Colonic mucosa (tissue), 4 donors: Measurements from ENCODE around the gene COG1. TPM values are rescaled to one million over a fixed set of nuclear protein-coding genes. Genes with fewer than 3 reads are reported as not detected.
A peak's percentile ranks its signal among the peaks of the same experiment; 100 is the strongest.

Experiments used
- DNase-seq: peaks from one replicate; pipeline ENCODE4 v3.0.0-alpha.2; 2020
- H3K27ac ChIP-seq: fragments of 200-600 bp; one replicate; pipeline ENCODE4 v1.8.0; 2021
- H3K27me3 ChIP-seq: fragments of 200-600 bp; one replicate; pipeline ENCODE4 v1.8.0; 2021
- H3K36me3 ChIP-seq: fragments of 200-600 bp; one replicate; pipeline ENCODE4 v1.8.0; 2021
- H3K4me1 ChIP-seq: fragments of 200-600 bp; one replicate; pipeline ENCODE4 v1.8.0; 2021; ENCODE audit warnings: mild to moderate bottlenecking
- H3K4me3 ChIP-seq: fragments of 200-600 bp; one replicate; pipeline ENCODE4 v1.8.0; 2021
- H3K9ac ChIP-seq, 2 donors: one replicate each; pipeline ENCODE4 v1.7.0; 2013; ENCODE audit warnings: control low read depth in 2 of 2, low read depth in 2 of 2, low read length in 2 of 2
- H3K9me3 ChIP-seq: fragments of 200-600 bp; one replicate; pipeline ENCODE4 v1.8.0; 2021
- CTCF ChIP-seq: fragments of 200-600 bp; IDR thresholded peaks from one replicate; pipeline ENCODE4 v1.8.0; 2022; ENCODE audit warnings: antibody characterized with exemption, mild to moderate bottlenecking
- intact Hi-C: fragments of 100-400 bp; cut with DNase I; formaldehyde crosslinking; loops from one replicate; pipeline ENCODE4 v1.14.1; 2022
- total RNA-seq, 2 donors: library from RNA; stranded (reverse); fragmentation: NEBNext Ultra II Directional in 1 of 2; extraction: Animal tissue kit (Norgen Biotek cat#: 25700) in 1 of 2; gene quantifications; one replicate each; pipeline ENCODE4 v1.2.1, GENCODE V29; 2021
- donor health status: healthy.
- donor health status: DM: no; HTN: no; CAD: no.
- donor health status: DM: no; HTN: no; CAD: no.

COG1 gene
- total RNA-seq, 2 donors from 2014 or later, result 41.0 to 41.2 TPM

DNA sequence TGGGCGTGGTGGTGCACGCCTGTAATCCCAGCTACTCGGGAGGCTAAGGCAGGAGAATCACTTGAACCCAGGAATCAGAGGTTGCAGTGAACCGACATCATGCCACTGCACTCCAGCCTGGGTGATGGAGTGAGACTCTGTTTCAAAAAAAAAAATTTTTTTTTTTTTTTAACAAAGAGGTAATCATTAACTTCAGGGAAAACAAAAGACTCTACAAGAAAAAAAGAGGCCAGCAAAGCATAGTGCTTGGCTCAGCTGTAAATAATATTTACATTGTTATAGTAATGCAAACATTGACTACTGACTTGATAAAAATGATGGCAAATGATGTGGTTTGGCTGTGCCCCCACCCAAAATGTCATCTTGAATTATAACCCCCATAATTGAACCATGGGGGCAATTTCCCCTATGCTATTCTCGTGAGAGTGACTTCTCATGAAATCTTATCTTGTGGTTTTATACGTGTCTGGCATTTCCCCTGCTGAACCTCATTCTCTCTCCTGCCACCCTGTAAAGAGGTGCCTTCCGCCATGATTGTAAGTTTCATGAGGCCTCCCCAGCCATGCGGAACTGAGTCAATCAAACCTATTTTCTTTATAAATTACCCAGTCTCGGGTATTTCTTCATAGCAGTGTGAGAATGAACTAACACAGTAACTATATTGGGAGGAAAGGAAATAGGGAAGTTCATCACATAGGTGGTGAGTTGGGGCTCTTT, 40.8 kb upstream of the COG1 start:
- no peaks in the 10 kb centered on the region for H3K9me3 ChIP-seq
- no peak overlapping the region for H3K4me3 ChIP-seq
- no peak for TF ChIP-seq CTCF
- H3K4me1 ChIP-seq, result no peaks in the 10 kb centered on the region
- H3K27ac ChIP-seq, result no peak overlapping the region
- no peak overlapping the region for H3K9ac ChIP-seq
- H3K27me3 ChIP-seq, result no peaks in the 10 kb centered on the region
- intact Hi-C loops, result no loop called here
- DNase-seq, result no peak
- no peaks in the 10 kb centered on the region for H3K36me3 ChIP-seq

GRCh38 chr17:73155410-73156165, 37.3 kb upstream of the COG1 start:
- no peak overlapping the region for H3K27ac ChIP-seq
- intact Hi-C loops, result loop anchor here (5.0 kb wide), 2 partner anchors 168 to 428 kb away; no protein-coding TSS in a partner anchor
- no peak for DNase-seq
- H3K27me3 ChIP-seq, result no peaks in the 10 kb centered on the region
- H3K9ac ChIP-seq, result no peak overlapping the region
- H3K36me3 ChIP-seq, result no peaks in the 10 kb centered on the region
- no peak for TF ChIP-seq CTCF
- H3K9me3 ChIP-seq, result no peaks in the 10 kb centered on the region
- no peak overlapping the region for H3K4me3 ChIP-seq
- H3K4me1 ChIP-seq, result no peaks in the 10 kb centered on the region

DNA sequence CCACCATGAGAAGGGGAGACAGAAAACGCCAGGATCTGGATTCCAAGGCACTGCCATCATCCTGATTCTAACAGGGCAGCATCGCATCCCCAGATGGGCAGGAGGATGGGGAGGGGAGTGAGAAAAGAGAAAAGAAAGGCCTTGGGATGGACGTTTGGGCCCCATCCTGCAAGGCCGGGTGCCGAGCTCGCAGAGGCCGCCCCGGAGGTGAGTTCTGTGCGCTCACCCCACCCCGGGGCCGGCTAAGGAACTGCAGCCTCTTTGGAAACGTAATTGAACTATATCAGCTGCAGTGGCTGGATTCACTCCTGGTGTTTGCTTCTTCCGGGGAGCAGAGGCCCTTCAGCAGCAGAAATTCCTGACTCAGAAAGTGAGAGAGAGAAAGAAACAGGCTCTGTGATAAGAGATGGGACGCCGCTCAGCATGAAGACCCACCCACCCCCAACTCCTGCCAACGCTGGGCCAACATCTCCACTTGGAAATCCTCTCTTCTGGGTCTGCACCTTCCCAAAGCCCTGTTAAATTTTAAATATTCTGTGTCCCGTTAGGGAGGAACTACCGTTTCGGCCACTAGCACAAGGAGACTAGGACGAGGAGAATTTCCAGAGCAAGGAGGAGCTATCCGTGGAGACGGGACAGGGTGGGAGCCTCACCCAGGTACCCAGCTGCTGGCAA, 36.6 kb upstream of the COG1 start:
- peak; percentile 68 for TF ChIP-seq CTCF
- intact Hi-C loops, result loop anchor here (5.0 kb wide), 2 partner anchors 169 to 429 kb away; no protein-coding TSS in a partner anchor
- no peak overlapping the region for H3K27ac ChIP-seq
- H3K27me3 ChIP-seq, result no peaks in the 10 kb centered on the region
- peak; percentile 70 for DNase-seq
- no peaks in the 10 kb centered on the region for H3K4me1 ChIP-seq
- no peaks in the 10 kb centered on the region for H3K9me3 ChIP-seq
- H3K36me3 ChIP-seq, result no peaks in the 10 kb centered on the region
- H3K4me3 ChIP-seq, result no peak overlapping the region
- H3K9ac ChIP-seq, result no peak overlapping the region

DNA sequence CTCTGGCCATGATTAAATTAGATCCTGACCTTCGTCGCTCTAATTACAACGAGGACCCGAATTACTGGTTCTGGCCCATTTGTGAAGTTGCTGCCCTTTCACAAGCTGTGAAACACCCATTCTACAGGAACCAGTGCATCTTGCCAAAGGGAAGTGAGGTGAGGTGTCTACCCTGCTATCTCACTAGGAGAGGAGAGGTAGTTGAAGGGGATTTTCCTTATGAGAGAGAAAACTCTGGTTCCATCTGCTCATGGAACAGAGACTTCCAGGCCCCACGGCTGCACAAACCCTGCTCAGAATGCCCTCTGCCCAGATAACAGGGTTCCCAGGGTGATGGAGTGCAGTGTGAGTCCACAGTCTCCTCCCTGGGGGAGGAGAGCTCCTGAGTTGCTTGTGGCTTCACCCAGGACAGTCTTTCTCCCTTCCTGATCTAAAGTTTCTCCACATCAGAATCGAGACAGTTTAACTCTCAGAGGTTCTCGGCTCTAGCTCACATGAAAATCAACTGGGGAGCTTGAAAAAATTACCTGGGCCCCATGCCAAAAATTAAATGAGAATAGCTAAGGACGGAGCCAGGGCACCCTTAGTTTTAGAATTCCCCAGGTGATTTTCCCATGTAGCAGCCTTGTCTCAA, 35.9 kb upstream of the COG1 start:
- H3K36me3 ChIP-seq, result no peaks in the 10 kb centered on the region
- no peaks in the 10 kb centered on the region for H3K9me3 ChIP-seq
- intact Hi-C loops, result loop anchor here (5.0 kb wide), 2 partner anchors 170 to 430 kb away; no protein-coding TSS in a partner anchor
- DNase-seq, result no peak
- no peak overlapping the region for H3K27ac ChIP-seq
- H3K9ac ChIP-seq, result no peak overlapping the region
- no peaks in the 10 kb centered on the region for H3K4me1 ChIP-seq
- no peaks in the 10 kb centered on the region for H3K27me3 ChIP-seq
- no peak overlapping the region for H3K4me3 ChIP-seq
- no peak for TF ChIP-seq CTCF

GRCh38 chr17:73157521-73157890, 35.3 kb upstream of the COG1 start:
- H3K9me3 ChIP-seq, result no peaks in the 10 kb centered on the region
- no peaks in the 10 kb centered on the region for H3K36me3 ChIP-seq
- intact Hi-C loops, result loop anchor here (5.0 kb wide), 2 partner anchors 170 to 430 kb away; no protein-coding TSS in a partner anchor
- H3K27me3 ChIP-seq, result no peaks in the 10 kb centered on the region
- no peak overlapping the region for H3K9ac ChIP-seq
- H3K27ac ChIP-seq, result no peak overlapping the region
- no peak for DNase-seq
- no peaks in the 10 kb centered on the region for H3K4me1 ChIP-seq
- no peak overlapping the region for H3K4me3 ChIP-seq
- no peak for TF ChIP-seq CTCF
